OCI-LY3 (cell line): ENCODE data around the gene SLC9A4.

Source experiments
- CTCF ChIP-seq: fragments of 200-600, 300-600 bp; sonication (generic); IDR thresholded peaks from 2 replicates; pipeline ENCODE4 v1.5.1; 2014; ENCODE audit warnings: antibody characterized with exemption, low read length, low read depth
- EZH2phosphoT487 ChIP-seq: fragments of 200-600 bp; shearing (Covaris generic); IDR thresholded peaks from 2 replicates; pipeline ENCODE4 v1.6.1; 2018; ENCODE audit warnings: antibody characterized with exemption, mixed run types, low read depth

DNA sequence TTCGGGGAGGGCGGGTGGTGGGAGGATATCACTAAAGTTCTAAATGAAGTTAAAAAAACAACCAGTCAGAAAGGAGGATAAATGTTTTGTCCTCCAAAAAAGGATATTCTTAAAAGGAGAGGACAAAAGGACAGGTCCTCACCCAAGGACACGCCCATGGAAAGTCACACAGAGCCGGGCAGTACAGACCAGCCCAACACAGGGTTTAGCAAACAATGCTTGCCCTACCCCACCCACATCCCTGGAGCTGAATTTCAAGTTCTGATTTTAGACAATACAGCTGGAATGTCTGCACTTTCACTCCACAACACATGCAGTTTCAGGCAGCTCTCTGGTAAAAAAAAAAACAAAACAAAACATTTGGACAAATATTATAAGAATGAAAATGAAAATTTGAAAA lies 67.9 kb downstream of the SLC9A4 start:
- no peak for TF ChIP-seq CTCF
- no peak for TF ChIP-seq EZH2phosphoT487
